ENCODE data around the gene VPS37C.

DNA sequence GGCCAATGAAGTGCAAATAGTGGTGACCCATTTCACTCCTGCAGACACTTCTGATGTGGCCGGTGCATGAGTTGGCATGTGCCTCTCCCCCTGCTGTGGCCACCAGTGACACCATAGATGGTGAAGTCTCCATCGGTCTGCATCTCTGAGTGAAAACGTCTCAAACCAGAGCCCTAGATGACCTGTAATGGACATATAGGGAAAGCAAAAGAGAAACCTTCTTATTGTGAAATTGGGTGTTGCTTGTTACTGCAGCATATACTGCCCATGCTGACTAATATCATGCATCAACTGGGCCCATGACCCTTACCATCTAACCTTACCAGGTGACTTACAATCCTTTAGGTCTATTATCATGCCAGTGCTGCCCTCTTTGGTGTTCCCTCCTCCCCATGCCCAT, 11.7 kb upstream of the VPS37C start:
- TF ChIP-seq, protein P1, sequence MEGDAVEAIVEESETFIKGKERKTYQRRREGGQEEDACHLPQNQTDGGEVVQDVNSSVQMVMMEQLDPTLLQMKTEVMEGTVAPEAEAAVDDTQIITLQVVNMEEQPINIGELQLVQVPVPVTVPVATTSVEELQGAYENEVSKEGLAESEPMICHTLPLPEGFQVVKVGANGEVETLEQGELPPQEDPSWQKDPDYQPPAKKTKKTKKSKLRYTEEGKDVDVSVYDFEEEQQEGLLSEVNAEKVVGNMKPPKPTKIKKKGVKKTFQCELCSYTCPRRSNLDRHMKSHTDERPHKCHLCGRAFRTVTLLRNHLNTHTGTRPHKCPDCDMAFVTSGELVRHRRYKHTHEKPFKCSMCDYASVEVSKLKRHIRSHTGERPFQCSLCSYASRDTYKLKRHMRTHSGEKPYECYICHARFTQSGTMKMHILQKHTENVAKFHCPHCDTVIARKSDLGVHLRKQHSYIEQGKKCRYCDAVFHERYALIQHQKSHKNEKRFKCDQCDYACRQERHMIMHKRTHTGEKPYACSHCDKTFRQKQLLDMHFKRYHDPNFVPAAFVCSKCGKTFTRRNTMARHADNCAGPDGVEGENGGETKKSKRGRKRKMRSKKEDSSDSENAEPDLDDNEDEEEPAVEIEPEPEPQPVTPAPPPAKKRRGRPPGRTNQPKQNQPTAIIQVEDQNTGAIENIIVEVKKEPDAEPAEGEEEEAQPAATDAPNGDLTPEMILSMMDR (IDR thresholded peaks at IDR 0.05) = no peak
- TF ChIP-seq POLR2AphosphoS5 (IDR thresholded peaks at IDR 0.05; ENCODE audit: low read depth, low read length) (no peak), SIN3A (IDR thresholded peaks at IDR 0.05; ENCODE audit: borderline replicate concordance, insufficient read depth, low read depth, low read length) (no peak), TCF7L2 (IDR thresholded peaks at IDR 0.05; ENCODE audit: low read depth, low read length) (no peak)
- TF ChIP-seq, protein P2, sequence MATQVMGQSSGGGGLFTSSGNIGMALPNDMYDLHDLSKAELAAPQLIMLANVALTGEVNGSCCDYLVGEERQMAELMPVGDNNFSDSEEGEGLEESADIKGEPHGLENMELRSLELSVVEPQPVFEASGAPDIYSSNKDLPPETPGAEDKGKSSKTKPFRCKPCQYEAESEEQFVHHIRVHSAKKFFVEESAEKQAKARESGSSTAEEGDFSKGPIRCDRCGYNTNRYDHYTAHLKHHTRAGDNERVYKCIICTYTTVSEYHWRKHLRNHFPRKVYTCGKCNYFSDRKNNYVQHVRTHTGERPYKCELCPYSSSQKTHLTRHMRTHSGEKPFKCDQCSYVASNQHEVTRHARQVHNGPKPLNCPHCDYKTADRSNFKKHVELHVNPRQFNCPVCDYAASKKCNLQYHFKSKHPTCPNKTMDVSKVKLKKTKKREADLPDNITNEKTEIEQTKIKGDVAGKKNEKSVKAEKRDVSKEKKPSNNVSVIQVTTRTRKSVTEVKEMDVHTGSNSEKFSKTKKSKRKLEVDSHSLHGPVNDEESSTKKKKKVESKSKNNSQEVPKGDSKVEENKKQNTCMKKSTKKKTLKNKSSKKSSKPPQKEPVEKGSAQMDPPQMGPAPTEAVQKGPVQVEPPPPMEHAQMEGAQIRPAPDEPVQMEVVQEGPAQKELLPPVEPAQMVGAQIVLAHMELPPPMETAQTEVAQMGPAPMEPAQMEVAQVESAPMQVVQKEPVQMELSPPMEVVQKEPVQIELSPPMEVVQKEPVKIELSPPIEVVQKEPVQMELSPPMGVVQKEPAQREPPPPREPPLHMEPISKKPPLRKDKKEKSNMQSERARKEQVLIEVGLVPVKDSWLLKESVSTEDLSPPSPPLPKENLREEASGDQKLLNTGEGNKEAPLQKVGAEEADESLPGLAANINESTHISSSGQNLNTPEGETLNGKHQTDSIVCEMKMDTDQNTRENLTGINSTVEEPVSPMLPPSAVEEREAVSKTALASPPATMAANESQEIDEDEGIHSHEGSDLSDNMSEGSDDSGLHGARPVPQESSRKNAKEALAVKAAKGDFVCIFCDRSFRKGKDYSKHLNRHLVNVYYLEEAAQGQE (IDR thresholded peaks at IDR 0.05; ENCODE audit: insufficient read depth in 1 of 2, low read depth in 2 of 2, low read length in 1 of 2) = no peak
